A673 (cell line): ENCODE measurements around the gene TMEM8B.

Experiments used
- EZH2 ChIP-seq: fragments of 200-600 bp; sonication (generic); IDR thresholded peaks from 2 replicates; pipeline ENCODE4 v1.6.1; 2017; ENCODE audit warnings: borderline replicate concordance, low read depth, mild to moderate bottlenecking, mixed read lengths, antibody characterized with exemption, low read length; ENCODE audit not compliant: poor library complexity, severe bottlenecking
- TF ChIP-seq, protein P1 (sequence below): fragments of 300-800, 200-600 bp; sonication (generic); conservative IDR thresholded peaks from 2 replicates; pipeline ENCODE4 v1.5.1; 2017; ENCODE audit warnings: low read depth, mild to moderate bottlenecking, antibody characterized with exemption, low read length, moderate library complexity, mixed read lengths

DNA sequence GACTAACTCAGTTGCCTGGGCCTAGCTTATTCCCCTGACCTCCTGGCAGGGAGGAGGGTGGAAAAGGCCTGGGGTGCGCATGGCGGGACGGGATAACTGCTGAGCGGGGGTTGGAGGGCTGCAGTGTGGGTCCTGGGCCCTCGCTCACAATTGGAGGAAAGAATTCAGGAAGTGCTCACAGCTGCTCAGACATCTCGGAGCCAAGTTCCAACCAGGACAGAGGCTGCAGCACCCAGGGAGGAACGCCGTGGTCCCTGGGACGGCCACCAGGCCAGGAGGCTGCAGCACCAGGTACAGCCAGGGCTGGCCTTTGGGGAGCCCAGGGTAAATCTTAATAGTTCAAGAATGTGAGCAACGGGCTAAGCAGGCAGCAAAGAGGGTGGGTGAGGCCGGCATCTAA is 80.2 kb downstream of the TMEM8B start, which contains the start of gene SPAAR:
- no peak for TF ChIP-seq EZH2
- TF ChIP-seq, protein P1, sequence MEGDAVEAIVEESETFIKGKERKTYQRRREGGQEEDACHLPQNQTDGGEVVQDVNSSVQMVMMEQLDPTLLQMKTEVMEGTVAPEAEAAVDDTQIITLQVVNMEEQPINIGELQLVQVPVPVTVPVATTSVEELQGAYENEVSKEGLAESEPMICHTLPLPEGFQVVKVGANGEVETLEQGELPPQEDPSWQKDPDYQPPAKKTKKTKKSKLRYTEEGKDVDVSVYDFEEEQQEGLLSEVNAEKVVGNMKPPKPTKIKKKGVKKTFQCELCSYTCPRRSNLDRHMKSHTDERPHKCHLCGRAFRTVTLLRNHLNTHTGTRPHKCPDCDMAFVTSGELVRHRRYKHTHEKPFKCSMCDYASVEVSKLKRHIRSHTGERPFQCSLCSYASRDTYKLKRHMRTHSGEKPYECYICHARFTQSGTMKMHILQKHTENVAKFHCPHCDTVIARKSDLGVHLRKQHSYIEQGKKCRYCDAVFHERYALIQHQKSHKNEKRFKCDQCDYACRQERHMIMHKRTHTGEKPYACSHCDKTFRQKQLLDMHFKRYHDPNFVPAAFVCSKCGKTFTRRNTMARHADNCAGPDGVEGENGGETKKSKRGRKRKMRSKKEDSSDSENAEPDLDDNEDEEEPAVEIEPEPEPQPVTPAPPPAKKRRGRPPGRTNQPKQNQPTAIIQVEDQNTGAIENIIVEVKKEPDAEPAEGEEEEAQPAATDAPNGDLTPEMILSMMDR, result no peak
